ENCODE results near the gene MED15. TPM values are rescaled to one million over a fixed set of nuclear protein-coding genes. Genes with fewer than 3 reads are reported as not detected.

MED15 gene
- total RNA-seq, 1 donor from 2014 or later, result 149 TPM

DNA sequence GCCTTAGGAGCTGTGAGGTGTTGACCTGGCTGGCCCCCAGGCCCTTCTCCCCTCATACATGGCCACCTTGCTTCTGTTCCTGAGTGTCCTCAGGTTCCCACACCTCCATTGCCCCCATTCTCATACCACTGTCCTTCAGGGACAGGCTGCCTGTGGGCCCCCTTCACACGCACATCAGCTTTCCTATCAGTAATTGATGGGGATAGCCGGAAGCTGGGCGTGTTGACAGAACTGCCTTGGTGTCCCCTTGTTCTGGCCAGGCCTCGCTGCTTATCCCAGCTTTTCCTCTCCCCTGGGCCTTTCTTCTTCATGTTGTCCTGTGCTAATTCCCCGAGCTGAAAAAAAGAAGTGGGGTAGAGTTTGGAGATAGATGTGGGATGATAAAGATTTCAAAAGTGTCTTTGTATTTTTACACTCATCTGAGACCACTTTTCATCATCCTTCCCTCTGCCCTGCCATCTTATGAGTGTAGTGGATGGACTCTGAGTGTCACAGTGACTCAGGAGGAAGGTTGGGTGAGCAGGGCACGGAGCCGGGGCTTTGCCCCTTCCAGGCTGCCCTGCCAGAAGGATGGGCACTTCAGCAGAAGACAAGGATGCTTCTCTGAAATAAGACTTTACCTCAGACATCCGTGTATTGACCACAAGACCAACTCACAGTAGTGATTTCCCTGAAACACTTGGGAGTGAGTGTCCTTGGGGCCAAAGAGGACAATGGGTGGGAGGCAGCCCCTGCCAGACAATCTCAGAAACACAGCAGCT lies 42.8 kb downstream of the MED15 start:
- intact Hi-C loops (cut with micrococcal nuclease), result no loop called here

DNA sequence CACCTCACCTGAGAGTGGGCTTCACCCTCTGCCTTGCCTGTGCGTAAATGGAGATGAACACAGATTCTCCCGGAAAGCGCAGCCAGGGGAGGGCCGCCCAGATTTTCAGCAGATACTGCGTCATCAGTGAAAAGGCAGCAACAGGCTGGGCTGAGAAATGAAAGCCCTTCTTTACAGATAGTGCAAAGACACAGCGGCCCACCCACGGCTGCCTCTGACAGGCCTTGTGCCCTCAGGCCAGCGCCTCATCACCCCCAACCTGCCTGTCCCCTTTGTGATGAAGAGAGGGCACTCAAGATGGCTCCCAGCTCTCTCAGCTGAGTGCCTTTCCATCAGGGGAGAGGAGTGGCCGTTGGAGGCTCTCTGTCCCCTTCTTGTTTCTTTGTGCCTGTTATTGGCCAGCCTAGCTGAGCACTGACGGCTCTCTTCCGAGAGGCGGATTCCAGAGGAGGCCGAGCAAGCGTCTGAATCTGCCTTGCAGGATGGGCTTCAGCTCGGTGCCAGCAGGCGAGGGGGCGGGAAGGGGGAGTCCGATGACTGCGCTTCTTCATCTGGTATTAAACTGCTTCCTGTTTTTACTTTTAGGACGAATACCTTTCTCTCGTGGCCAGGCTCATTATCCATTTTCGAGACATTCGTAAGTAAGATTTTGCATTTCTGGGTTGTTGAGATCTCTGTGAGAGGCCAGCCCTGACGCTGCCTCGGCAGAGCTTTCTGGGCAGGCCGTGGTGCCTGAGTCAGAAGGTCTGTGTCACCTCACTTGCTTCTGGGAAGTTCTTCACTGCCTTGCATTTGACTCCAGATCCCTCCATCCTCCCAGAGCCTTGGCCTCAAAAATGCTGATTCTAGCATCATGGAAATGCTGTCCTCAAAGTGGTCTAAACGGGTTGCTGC lies 43.7 kb downstream of the MED15 start:
- intact Hi-C loops (cut with micrococcal nuclease), result no loop called here

DNA sequence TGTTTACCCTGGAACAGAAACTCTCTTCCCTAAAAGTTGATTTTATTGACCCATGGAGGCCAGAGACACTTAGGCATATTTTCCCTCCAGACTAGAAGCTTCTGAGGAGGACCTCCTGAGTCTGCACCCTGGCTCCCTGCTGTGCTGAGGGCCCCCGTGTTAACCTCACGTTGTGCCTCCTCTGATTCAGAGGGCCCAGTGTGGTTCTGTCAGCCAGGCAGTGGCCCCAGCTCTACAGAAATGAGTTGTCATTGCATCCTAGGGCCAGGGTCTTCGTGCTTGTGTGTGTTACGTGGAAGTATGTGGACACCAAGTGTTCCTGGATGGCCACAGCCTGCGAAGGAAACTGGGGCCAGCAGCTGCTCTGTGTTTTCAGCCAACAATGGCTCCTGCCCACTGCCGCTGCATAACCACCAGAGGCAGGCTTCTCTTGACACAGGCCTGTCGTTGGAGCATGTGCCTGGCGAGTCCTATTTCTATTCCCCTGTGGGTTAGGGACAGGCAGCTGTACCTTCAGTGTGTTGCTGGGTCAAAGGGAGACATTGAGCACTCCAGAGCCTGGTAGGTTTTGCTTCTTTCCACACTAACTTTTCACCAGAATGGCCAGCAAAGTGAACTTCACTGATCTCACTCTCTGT lies 44.5 kb downstream of the MED15 start:
- intact Hi-C loops (cut with micrococcal nuclease), result no loop called here

DNA sequence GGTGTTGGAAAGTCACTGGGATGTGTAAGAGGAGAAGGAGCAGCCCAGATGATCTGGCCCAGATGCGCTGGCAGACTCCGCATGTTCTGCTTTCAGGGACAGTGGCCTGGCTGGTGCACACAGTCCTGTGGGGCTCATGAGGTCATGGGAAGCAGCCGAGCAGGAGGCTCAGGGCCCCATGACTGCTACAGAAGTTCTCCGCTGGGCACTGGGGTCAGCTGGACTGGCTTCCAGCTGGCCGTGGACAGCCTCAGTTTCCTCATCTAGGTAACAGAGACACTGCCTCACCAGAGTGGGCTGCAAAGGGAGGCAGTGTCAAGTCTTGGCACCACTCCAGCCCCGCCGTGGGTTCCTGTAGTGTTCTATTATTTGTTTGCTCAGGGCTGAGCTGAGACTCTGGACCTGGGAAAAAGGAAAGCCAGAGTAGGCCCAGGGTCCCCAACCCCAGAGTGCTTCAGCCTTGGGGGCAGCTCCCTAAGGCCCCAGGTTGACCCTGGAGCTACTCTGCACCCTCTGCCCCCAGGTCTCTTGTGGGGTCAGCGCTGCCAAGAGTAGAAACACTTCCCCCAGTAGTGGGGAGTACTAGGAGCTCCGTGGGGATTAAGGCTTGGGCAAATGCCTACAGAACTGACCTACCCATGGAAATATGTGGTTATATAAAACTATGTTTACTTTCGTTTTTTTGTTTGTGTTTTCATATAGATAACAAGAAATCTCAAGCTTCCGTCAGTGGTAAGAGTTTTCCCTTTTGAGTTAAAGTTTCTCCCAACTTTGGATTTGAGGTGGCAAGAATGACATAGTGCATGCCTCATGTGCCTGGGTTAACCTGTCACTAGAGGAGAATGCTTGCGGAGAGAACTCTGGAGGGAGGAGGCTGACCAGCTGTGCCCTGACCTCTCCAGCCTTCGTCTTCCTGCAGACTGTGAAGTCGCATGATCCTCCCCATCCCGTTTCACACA lies 45.3 kb downstream of the MED15 start:
- intact Hi-C loops (cut with micrococcal nuclease), result no loop called here

DNA sequence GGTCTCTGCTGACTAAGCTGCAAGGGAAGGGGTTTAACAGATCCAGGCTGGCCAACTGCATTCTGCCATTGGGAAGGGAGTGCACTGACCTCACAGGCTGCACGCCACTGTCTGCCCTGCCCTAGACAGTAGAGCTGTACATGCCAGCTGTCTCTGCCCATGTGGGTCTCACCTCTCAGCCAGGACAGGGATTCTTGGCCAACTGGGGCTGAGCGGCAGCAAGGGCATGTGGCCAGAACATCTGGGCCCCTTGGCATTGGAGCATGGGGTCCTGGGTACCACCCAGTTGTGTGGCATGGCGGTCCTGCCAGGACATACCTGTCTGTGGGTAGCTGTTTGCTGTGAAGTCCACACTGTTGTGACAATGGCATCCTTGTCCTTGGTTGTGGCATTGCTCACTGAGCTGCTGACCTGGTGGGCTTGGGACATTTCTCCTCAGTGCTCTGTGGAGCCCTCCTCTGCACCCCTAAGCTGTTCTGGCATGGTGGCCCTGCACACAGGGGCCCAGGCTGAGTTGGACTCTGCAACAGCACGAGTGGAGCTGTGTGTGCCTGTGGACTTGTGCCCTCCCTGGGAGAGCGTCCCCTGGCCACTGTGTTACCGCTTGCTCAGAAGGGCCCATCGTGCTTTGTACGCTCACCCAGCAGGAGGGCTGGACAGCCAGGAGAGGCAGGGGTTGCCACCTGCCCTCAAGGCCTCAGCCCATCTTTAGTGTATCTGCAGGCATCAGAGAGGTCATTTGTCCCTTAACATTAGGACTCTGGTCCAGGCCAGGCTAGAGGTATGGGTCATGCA lies 46.7 kb downstream of the MED15 start:
- intact Hi-C loops (cut with micrococcal nuclease), result no loop called here

DNA sequence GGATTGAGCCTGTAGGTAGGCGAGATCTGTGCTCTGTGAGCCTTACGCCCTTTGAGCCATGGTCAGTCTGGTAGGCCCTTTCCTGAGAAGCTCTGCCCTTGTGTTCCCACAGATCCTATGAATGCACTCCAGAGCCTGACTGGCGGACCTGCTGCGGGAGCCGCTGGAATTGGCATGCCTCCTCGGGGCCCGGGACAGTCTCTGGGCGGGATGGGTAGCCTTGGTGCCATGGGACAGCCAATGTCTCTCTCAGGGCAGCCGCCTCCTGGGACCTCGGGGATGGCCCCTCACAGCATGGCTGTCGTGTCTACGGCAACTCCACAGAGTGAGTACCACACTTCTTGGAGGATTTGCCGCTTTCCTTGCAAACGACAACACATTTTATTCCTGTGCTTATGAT lies 47.4 kb downstream of the MED15 start:
- intact Hi-C loops (cut with micrococcal nuclease), result no loop called here

DNA sequence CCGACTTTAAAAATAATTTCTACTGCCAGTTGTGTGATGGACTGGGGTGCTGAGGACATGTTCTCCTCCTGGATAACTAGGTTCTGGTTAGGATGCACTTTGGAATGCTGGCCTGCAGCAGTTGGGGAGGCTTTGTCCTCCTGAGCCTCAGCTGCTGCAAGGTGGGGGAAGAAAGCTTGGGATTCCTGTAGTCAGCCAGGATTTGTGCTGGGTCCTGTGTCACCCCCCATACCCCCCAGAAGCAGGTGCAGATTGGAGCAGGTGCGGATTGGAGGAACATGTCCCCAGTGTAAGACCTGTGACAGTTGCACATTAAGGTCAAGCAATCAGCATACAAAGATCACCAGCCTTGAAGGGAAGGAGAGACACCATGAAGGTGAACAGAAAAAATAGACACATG lies 51.1 kb downstream of the MED15 start:
- intact Hi-C loops (cut with micrococcal nuclease), result no loop called here

DNA sequence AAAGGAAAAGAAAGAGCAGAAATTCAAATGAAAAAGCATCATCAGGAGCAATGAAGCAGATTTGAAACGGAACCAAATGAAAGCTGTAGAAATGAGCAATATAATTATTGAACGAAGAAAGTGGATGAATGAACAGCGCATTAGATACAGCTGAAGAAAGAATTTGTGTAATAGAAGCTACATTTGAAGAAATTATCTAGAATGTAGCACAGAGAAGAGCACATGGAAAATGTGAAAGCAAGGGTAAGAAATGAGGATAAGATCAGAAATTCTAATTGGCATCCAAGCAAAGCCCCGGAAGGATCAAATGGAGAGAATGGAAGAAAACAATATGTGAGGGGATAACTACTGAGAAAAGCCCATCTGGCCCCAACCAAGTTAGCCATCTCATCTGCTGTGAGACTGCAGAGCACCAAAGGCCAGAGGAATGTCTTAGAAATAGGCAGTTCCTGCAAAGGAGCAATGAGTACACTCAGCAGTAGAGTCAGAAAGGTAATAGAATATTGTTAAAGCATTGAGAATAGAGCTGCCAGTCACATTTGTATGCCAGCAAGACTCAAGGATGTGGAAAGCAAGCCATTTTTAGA lies 51.9 kb downstream of the MED15 start:
- intact Hi-C loops (cut with micrococcal nuclease), result no loop called here

DNA sequence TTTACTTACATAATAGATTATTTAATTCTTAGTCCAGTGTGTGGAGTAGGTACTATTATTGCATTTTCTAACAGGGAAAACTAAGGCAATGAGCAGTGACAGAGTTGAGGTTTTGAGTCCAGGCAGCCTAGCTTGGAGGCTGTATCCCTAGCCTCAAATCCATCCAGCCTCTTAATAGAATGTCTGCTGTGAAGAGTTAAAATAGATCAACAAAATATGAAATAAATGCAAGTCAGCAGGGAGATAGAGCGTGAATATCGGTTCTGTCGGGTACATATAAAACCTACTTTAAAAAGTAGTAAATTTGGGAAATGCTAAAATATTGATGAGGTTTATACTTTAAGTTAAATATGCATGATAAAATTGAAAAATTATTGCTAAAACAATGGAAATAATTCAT lies 53.3 kb downstream of the MED15 start:
- intact Hi-C loops (cut with micrococcal nuclease), result no loop called here

DNA sequence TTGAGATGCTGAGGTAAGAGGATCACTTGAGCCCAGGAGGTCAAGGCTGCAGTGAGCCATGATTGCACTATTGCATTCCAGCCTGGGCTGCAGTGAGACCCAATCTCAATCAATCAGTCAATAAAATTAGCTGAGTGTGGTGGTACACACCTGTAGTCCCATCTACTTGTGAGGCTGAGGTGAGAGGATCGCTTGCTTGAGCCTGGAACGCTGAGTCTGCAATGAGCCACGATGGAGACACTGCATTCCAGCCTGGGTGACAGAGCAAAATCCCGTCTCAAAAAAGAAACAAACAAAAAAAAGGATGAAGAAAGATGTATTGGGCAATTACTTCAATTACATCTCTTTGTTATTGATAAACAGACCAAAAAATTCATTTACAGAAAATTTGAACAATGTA lies 54.5 kb downstream of the MED15 start:
- intact Hi-C loops (cut with micrococcal nuclease), result no loop called here

DNA sequence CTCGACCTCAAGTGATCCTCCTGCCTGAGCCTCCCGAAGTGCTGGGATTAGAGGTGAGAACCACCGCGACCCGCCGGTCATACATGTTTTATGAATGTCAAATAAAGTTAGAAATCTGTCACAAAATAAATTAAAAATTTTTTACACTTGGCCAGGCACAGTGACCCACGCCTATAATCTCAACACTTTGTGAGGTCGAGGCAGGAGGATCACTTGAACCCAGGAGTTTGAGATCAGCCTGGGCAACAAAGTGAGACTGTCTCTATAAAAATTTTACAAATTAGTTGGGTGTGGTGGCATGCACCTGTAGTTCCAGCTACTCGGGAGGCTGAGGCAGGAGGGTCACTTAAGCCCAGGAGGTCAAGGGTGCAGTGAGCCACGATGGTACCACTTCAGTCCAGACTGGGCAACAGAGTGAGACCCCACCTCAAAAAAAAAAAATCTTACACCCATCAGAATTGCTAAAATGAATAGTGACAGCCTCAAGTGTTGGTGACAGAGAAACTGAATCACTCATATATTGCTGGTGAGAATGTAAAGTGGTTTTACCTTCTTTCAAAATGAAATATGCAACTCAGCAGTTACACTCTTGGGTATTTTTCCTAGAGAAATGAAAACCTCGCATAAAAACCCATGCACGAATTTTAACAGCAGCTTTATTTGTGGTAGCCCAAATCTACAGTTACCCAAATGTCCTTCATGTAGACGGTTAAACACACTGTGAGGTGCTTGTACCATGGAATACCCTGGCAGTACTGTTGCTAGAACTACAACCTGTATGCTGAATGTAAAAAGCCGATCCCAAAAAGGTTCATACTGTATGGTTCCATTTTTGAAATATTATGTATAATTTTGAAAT lies 55.4 kb downstream of the MED15 start:
- intact Hi-C loops (cut with micrococcal nuclease), result no loop called here

DNA sequence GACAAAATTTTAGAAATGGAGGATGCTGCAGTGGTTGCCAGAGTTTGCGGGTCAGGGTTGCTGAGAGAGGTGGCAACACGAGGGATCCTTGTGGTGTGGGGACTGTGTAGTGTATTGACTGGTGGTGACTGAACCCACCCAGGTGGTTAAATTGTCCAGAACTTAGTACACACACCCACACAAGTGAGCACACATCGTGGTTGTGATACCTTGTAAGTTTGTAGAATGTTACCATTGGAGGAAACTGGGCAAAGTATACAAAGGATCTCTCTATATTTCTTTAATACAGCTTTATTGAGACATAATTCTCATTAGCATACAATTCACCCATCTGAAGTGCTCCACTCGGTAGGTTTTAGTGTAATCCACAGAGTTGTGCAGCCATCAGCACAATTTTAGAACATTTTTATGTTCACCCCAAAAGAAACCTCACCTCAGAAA lies 56.1 kb downstream of the MED15 start:
- intact Hi-C loops (cut with micrococcal nuclease), result no loop called here

DNA sequence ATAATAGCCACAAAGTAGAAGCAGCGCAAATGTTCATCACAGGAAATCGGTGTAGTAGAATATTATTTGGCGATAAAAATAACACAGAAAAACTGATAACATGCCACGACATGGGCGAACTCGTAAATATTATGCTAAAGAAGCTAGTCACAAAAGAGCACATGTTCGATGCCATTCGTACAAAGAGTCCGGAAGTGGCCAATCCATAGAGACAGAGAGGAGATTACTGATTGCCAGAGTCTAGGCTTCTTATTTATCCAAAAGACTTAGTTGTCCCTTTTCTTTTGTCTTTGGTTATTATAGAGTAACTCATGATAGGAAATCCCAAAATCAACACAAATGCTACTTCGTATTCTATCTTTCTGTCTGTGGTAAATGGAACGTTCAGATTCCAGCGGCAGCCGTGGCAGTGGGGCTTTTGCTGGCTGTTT lies 56.5 kb downstream of the MED15 start:
- intact Hi-C loops (cut with micrococcal nuclease), result no loop called here

DNA sequence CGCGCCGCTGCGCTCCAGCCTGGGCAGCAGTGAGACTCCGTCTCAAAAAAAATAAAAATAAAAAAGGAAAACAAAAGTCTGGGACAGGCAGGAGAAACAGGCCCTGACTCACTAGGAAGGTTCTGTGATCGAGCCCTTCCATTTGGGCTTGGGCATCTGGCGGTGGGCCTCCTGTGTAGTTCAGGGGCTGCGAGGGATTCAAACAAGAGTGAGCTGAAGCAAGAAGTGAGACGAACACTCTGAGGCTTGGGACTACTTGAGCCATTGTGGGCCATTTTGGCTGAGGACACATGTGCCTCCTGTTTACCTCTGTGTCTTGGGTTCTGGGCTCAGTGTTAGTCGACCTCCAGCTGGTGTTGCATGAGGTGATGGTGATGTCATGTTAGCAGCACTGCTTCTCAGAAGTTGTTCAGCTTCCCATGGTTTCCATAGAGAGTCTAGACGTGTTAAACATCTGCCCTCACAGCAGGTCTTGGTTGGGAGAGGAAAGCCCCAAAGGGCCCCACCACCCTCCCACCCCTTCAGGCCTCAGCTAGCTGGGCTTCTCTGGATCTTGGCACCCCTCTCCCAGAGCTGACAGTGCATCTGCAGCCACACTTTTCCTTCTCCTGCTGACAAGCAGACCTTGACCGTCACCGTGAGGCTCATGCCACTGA lies 57.8 kb downstream of the MED15 start:
- intact Hi-C loops (cut with micrococcal nuclease), result loop anchor here (5.0 kb wide), 2 partner anchors 58 to 132 kb away; partner anchors contain the start of gene MED15

DNA sequence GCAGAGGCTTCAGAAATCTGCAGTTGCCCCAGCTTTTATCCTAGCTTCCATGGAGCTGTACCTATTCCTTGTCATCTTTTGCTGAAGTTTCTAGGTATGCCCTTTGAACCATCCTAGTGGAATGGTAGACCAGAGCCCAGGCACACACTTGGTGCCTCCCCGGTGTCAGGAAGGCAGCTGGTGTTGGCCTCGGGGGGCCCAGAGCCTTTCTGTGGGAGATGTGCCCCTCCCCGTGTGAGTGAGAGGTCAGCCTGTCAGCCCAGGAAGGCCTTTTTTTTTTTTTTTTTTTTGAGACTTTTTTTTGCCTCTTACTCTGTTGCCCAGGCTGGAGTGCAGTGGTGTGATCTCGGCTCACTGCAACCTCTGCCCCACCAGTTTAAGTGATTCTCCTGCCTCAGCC lies 58.4 kb downstream of the MED15 start:
- intact Hi-C loops (cut with micrococcal nuclease), result loop anchor here (5.0 kb wide), 2 partner anchors 58 to 132 kb away; partner anchors contain the start of gene MED15

DNA sequence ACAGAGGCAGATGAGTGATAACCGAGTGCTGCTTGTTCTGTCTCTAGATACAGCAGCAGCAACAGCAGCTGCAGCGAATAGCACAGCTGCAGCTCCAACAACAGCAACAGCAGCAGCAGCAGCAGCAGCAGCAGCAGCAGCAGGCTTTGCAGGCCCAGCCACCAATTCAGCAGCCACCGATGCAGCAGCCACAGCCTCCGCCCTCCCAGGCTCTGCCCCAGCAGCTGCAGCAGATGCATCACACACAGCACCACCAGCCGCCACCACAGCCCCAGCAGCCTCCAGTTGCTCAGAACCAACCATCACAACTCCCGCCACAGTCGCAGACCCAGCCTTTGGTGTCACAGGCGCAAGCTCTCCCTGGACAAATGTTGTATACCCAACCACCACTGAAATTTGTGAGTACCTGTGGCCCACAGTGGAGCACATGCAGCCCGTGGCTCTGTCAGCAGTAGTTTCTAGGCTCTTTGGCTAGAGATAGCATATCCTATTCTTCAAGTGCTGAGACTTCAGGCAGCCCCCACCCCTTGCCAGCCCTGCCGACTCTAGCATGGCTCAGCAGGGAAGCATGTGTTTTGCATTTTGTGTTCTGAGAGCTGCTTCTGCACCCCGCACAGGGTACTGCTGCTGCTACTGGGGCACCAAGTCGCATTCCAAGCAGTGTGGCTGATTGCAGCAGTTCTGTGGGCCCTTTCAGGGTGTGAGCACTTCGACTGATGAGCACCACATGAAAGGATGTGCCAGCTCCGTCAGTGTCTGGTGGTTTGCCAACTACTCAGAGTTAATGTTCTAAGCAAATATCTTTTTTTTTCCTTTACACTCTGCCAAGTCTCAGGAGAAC lies 59.2 kb downstream of the MED15 start:
- intact Hi-C loops (cut with micrococcal nuclease), result loop anchor here (5.0 kb wide), 2 partner anchors 59 to 131 kb away; partner anchors contain the start of gene MED15

DNA sequence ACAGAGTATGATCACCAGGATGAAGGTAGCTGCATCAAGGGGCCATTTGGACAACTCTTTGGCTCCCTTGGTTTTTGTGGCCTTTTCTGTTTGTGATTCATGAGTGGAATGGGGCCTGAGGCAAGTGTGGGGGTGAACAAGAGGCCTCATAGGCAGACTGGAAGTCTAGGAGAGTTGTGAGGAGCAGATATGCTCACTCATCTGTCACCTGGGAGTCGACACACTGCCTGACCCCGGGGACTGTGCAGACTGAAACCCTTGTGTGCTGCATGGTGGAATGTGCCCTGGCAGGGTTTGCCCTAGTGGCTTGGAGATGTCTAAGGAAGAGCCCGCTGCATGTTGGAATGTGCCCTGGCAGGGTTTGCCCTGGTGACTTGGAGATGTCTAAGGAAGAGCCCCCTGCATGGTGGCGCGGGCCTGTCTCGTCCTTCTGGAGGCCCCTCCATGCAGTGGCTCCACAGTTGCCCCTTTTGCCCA lies 60.0 kb downstream of the MED15 start:
- intact Hi-C loops (cut with micrococcal nuclease), result loop anchor here (5.0 kb wide), 2 partner anchors 60 to 130 kb away; partner anchors contain the start of gene MED15
